Measurements from ENCODE around the gene ZCCHC7.
"Not testable (repeated sequence)": the region's sequence is repeated elsewhere in the genome, so short reads cannot be mapped to it uniquely, and the experiment has no call there.

Gene ZCCHC7

DNA sequence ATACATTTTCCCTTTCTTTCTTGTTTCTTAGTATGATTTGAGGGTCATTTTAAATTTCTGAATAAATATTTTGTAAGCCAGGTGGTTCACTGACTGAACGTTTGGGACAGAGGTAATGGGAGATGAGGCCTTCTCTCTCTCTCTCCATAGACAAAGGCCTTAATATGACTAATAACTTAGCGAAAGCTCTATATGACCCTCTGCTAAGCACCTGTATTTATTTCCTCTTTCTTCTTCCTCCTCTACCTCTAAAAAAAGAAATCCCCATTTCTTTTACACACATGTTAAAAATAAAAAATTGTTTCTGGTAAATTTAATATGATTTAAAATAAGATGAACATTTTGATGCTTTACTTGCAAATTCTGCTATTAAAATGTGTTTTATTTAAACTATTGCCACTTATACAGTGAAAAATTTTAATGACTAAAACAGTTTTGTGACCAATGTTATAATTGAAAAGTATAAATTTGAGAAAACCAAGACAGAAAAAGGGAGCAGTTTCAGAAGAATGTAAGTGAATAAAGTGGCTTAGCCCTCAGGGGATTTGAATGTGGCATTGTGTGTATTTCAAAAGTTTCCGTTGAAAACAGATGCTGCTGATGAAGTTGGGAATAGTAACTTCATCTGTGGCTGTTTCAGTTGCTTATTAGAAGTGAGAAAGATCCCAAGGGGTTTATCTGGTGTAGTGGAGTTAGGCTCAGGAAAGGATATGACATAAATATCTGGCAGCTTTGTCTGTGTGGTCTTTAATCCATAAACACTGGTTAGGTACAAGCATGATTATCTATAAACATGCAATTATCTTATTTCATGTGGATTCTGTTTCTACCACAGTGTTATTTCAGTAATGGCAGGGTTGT is 173.5 kb downstream of the ZCCHC7 start:
- DNase-seq (ENCODE audit: low spot score) = peak; percentile 20

DNA sequence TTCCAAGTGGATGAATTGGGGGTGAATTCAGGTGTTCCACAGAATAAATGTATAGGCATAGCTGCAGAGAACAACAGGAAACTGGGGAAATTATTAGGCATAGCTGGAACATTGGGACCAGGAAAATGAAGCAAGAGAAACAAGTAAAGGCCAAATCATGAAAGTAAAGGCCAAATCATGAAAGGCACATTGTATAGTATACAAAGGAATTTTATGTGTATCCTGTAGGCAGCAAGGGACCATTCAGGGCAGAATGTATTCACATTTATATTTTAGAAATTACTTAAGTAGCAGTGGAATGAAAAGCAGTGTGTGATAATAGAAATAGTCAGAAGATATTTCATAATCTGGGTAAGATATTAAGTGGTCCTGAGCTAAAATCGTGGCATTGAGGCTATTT is 174.8 kb downstream of the ZCCHC7 start:
- DNase-seq (ENCODE audit: low spot score) = no peak

DNA sequence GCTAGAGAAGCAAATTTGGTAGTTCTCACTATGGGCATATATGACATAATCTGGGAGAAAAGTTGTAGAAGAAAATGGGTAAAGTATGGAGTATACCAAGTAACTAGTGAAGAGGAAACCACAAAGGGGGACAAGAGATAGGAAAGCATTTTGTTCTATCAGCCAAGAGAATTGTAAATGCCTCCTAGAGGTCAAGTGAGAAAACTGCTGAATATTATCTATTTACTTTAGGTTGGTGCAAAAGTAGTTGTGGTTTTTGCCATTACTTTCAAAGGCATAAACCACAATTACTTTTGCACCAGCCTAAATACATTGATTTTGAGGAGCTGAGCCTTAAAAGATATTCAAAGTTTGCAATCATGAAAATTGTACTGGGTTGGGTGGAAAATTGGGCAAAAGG is 175.4 kb downstream of the ZCCHC7 start:
- no peak for DNase-seq (ENCODE audit: low spot score)

DNA sequence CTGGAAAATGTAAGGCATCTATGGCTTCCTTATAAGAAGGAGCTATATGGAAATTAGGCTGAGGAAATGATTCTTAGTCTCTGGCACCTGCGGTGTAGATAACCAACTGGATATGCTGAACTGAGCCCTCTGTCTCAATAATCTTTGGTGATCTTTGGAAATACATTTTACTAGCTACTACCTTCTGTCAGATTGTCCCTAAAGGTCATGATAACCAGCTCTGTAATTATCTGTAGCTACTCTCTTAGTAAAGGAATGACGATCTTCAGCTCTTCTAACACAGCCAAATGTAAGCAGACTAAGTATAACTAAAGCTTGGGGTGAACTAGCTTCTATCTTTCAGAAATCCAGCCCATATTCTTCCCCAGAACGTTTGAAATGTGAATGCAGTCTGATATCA is 177.2 kb downstream of the ZCCHC7 start:
- DNase-seq (ENCODE audit: low spot score) = no peak

GRCh38 chr9:37300620-37301019 is 180.2 kb downstream of the ZCCHC7 start:
- DNase-seq (ENCODE audit: low spot score) = peak; percentile 30

GRCh38 chr9:37301042-37301853 is 180.9 kb downstream of the ZCCHC7 start:
- no peak for DNase-seq (ENCODE audit: low spot score)

DNA sequence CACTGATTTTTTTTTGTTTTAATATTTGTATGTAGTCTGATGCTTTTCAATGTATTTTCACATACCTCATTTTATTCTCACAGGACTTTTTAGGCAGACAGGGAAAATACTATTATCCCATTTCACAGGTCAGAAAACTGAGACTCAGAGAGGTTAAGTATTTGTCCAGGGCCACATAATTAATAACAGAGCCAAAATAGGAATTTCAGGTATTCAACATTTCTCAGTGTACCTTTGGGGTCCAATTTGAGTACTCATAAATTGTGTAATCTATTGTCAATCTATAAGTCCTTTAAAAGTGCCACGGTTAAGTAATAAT is 181.4 kb downstream of the ZCCHC7 start:
- no peak for DNase-seq (ENCODE audit: low spot score)

- DNase-seq (ENCODE audit: low spot score) = no peak
These were observed 181.9 kb downstream of the ZCCHC7 start for GRCh38 chr9:37302277-37302676.

GRCh38 chr9:37303272-37303671 is 182.9 kb downstream of the ZCCHC7 start:
- DNase-seq (ENCODE audit: low spot score) = not testable (repeated sequence)

DNA sequence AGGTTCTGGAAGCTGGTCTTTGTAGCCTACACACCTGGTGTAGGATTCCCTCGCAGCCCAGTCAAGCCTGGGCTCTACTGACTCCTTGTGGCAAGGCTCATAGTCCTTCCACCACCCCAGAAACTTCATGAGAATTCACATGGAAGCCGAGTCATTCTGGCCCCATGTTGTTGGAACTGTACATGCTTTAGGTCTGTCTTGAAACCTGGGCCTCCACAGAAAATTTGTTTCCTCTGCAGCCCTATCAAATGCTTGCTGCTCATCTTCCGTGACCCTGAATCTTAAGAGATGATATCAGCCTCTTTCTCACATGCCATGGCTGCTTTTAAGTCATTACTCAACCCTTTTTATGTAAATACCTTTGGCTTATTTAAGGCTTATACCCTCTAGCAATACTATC is 188.8 kb downstream of the ZCCHC7 start:
- DNase-seq (ENCODE audit: low spot score) = peak; percentile 14

DNA sequence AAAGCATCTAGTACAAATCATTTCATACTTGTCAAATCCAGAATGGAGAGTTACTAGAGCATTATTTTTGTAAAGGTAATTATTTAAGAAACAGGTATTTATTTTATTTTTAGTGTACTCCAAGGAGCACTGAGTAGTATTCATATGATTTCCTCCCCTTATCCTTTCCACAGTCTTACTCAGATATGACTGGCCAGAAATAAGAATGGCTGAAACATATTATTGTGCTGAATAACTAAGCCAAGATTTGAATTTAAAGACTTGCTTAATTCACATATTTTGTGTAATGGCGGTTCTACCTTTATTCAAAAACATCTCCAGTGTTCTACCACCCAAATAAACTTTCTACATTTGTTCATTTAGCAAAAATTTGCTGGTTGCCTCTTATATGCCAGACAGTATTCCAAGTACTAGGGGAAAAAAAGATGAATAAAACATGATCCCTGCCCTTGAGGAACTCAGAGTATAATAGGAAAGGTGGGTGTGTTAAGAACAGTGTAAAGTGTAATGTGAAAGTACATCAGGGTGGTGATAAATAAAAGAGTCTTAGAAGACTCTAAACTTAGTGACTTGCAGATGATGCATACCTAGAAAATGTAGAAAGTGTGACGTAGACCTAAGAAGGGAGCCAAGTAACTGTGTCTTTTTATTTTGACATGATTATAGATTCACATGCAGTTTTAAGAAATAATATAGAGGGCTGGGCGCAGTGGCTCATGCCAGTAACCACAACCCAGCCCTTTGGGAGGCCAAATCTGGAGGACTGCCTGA is 191.7 kb downstream of the ZCCHC7 start:
- peak; percentile 28 for DNase-seq (ENCODE audit: low spot score)

GRCh38 chr9:37324261-37324683 is 203.9 kb downstream of the ZCCHC7 start:
- no peak for DNase-seq (ENCODE audit: low spot score)

DNA sequence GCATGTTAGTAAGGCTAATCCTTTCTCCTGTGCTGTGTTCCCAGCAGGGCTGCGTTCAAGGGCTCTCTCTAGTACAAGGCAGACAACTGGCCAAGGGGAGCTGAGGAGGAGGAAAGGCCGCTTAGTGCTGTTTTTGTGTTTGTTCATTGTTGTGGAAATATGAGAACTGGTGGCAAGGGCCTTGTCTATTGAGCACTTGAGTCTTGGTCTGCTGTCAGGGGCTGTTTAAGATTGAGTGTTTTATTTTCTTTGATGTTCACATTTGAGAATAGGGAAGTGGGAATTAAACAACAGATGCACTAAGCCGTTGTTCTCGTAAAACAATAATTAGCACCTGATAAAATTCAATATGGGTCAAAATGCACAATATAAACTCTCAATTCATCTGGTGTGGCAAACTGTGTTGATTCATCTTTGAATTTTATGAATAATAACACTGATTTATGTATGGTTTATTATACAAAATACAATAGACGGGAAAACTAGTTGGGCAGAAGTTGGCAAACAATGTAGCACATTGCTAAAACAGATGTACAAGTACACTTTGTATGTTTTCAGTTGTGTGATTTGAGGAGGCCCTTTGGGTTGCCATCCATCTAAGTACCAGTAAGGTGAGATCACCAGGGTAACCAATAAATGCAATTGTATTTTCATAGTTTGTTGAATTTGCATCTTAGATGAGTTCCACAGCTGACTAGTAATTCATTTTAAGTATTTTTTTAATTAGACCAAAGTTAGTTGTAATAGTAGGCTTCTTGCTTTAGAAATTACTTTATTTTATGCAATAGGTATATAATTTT is 204.5 kb downstream of the ZCCHC7 start:
- no peak for DNase-seq (ENCODE audit: low spot score)

GRCh38 chr9:37325778-37326177 is 205.4 kb downstream of the ZCCHC7 start:
- DNase-seq (ENCODE audit: low spot score) = no peak

DNA sequence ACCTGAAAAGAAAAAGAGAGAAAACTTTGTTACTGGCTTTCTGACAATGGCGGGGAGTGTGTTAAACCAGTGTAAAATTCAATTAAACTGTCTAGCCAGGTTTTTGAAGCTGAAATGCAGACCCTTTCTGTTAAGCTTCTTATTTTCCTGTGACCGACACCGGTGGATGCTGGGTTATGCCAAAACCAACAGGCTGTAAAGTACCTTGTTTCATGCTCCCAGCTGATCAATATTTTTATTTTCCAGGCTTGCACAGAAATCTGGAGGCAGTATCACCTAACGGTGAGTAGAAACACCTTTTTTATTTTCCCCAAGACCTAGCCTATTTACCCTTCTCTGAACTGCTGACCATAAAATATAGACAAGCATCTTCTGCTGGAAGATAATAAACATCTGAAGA is 207.2 kb downstream of the ZCCHC7 start:
- no peak for DNase-seq (ENCODE audit: low spot score)

GRCh38 chr9:37328556-37329227 is 208.3 kb downstream of the ZCCHC7 start:
- no peak for DNase-seq (ENCODE audit: low spot score)

GRCh38 chr9:37329576-37329975 is 209.2 kb downstream of the ZCCHC7 start:
- peak; percentile 14 for DNase-seq (ENCODE audit: low spot score)

- DNase-seq (ENCODE audit: low spot score) = no peak
These were observed 211.5 kb downstream of the ZCCHC7 start for GRCh38 chr9:37331871-37332270.

DNA sequence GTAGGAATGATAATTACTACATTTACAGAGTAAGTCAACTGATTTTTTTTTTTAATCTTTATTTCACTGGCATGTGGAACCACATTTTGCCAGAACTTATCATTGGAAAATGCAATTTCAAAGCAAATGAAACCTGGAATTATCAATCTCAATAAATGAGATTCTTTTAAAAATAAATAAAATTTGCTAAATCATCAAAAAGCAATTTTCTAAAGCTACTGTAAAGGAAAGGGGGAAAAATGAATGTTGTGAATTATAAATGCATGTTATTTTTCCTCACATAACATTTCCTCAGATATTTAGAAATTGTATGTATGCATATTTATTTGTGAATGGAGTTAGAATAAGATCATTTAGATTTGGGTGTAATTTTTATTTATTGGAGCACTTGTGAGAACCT is 212.2 kb downstream of the ZCCHC7 start:
- DNase-seq (ENCODE audit: low spot score) = no peak

DNA sequence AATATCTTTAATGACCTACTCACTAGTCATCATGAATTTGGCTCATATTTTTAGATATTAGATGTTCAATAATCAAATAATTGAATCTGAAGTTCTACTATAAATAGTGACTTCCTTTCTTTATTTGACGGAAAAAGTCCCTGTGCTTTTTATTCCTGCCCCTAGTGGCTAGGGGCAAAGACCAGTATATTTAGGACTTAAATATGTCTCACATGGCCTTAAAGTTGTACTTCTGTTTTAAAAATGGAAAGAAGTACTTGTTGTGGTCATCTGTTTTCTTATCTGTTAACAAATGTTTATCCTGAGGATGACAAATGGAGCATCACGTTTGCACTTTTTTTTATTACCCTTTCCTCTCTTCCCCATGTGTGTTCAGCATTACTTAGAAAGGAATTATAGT is 212.9 kb downstream of the ZCCHC7 start:
- no peak for DNase-seq (ENCODE audit: low spot score)

DNA sequence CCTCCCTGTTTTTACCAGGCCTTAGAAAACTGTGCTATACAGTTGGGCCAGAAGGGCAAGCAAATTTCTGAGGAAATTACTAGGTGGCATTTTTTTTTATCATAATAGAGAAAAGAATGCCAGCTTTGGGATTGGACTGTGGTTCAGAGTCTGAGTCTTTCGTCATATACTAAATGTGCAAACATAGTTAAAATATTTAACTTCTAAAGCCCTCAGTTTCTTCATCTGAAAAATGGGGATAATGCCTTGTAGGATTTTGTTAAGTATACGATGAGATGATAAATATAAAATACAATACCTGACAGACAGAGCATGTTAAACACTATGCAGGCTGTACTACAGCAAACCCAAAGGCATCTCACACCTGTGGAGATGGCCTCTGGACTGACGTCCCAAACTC is 214.9 kb downstream of the ZCCHC7 start:
- no peak for DNase-seq (ENCODE audit: low spot score)
